Erythroblast (primary cell): Measurements from ENCODE around the gene RAD51B.

Experiments
- DNase-seq, 2 experiments: peaks; one replicate each; lab custom pipeline; 2025; lab: John Stamatoyannopoulos, UW
- GATA1 ChIP-seq: IDR thresholded peaks from 2 replicates; pipeline ENCODE4 v1.6.1; 2011; ENCODE audit warnings: low read depth, mild to moderate bottlenecking, control low read depth, low read length, moderate library complexity
- POLR2A ChIP-seq: IDR thresholded peaks from 2 replicates; pipeline ENCODE4 v1.6.1; 2011; ENCODE audit warnings: mild to moderate bottlenecking, low read length

RAD51B gene

DNA sequence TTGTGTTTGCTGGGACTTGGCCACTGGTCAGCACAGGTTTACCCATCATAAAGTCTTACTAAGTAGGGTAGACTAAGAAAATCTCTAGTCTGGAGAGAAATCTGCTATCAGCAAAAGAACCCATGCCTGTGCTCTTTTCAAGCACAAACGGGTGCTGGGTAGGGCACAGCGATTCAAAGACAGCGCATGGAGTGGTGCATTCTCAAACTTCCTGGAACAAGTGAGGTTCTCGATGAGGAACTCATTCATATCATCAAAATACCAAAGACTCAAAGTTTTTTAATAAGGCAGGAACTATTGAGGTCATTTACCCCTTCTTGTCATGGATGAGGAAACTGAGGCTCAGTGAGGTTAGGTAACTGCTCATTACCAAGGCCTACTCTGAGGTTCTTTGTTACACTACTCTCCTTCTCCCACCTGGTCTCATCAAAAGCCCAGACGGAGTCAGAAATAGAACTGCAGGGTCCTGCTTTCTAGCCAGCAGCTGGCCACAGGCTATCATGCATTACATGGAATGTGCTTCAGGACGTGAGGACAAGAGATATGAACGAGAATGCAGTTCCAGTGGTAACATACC lies 583.0 kb downstream of the RAD51B start:
- no peak for TF ChIP-seq POLR2A

GRCh38 chr14:68403191-68404145 lies 583.9 kb downstream of the RAD51B start:
- TF ChIP-seq POLR2A (no peak), GATA1 (no peak)
- no peak for DNase-seq

More for the DNA sequence above, 583.0 kb downstream of the RAD51B start:
- DNase-seq: no peak

DNA sequence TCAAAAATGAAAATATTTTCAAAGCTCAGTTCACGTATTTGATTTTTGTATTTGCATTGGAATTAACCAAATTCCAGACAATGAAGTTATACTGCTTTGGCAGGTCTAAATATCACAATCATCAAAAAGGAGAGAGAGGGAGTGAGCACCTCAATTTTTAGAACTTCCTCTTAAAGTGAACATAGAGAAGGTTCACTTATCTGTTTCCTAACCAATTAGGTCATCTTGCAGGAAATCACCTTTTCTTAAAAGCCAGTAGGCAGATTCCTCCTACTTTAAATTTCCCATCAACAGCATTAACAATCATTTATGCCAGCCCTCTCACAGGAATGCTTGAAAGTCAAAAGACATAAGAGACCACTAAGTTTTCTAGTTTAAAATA lies 584.6 kb downstream of the RAD51B start:
- TF ChIP-seq POLR2A (no peak), GATA1 (no peak)
- DNase-seq: no peak

GRCh38 chr14:68404652-68405183 lies 585.1 kb downstream of the RAD51B start:
- TF ChIP-seq GATA1 (no peak), POLR2A (no peak)
- peak; percentile 29 to 72 for DNase-seq

DNA sequence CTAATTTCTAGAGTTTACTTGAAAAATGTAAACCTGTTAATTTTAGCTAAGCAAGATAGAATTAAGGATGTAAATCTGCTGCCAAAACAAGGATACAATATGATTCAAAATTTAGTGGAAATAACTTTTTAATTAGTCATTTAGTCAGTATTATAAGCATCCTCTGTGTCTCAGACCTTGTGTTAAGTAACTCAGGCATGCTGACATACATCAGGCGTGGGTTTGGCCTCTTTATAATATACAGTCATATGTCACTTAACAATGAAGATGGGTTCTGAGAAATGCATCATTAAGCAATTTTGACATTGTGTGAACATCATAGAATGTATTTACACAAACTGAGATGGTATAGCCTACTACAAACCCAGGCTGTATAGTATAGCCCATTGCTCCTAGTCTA lies 586.4 kb downstream of the RAD51B start:
- TF ChIP-seq POLR2A (no peak), GATA1 (no peak)
- DNase-seq: no peak

- no peak for DNase-seq
- TF ChIP-seq POLR2A: no peak
- no peak for TF ChIP-seq GATA1
These were observed 587.7 kb downstream of the RAD51B start for GRCh38 chr14:68407285-68407684.

DNA sequence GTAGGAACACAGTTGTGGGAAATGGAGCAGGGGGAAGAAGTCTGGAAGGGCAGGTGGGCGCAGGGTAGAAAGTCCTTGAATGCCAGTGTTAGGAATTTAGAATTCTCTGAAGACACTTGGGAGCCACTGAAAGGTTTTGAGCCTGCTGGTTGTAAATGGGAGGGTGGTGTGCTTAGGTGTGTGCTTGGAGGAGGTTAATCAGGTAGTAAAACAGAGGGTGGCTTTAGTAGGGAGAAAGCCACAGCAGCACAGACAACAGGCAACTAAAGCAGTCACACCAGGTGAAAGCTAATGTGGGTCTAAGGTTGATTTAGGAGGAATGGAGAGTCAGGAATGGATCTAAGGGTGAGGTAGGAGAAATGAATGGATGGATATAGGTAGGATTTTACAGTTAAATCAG lies 588.2 kb downstream of the RAD51B start:
- TF ChIP-seq POLR2A (no peak), GATA1 (no peak)
- DNase-seq: no peak

- peak in 1 of 2 experiments; percentile 23 for DNase-seq
- no peak for TF ChIP-seq GATA1
- no peak for TF ChIP-seq POLR2A
These were observed 589.1 kb downstream of the RAD51B start for GRCh38 chr14:68408680-68409079.

DNA sequence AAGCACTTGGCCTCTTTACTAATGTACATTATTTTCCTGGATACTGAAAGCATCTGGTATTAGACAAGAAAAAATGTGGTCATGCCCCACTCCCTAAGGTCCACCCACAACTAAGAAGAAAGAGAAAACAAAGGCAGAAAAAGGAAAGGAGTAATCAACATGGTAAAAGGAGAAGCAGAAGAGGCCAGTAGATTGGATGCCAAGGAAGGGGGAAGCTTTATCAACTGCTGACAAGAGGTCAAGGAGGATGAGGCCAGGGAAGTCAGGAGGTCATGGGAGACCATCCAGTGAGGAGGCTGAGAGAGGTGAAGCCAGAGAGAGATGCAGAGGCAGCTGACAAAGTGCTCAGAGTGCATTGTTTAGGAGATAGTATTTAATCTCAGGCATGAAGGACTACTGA lies 589.8 kb downstream of the RAD51B start:
- TF ChIP-seq POLR2A (no peak), GATA1 (no peak)
- DNase-seq: no peak

DNA sequence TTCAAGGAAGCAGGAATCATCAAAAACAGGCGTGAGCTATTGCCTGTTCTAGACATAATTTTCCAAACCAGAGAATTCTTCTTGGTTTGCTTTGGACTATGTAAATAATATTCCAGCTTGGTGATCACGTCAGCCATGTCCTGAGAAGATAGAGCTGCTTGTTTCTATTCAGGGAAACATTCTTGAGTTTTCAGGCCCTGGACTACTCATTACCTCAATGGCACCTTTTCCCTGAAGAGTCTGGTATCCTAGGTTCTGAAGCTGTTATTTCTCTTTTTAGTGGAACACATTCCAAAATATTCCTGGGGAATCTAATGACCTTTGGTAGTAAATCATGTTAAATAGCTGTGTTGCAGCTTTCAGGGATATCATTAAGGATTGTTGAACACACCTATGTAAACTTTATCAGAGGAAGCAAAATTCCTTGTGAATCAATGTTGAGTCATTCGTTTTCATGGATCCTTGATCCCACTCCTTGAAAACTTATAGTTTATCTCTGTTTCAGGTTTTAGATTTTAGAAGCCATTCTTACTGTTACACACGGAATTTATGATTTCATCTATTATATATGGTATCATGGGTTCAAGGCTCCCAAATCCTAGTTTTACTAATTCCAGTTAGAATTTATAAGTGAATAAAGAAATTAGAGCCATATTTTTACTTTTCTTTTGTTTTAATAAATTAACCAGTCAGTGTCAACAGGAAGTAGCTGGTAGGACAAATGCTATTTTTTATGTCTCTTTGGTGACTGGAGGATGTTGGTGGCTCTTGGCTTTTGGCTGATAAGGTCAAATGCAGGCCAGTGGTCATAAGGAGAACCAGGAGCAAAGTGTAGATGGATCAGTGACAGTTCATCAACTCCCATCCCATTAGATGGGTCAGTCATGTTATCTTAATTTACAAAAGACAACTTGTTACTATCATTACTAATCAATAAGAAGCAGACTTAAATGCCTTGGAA lies 593.2 kb downstream of the RAD51B start:
- DNase-seq: peak; percentile 16 to 21
- TF ChIP-seq POLR2A: no peak
- no peak for TF ChIP-seq GATA1

DNA sequence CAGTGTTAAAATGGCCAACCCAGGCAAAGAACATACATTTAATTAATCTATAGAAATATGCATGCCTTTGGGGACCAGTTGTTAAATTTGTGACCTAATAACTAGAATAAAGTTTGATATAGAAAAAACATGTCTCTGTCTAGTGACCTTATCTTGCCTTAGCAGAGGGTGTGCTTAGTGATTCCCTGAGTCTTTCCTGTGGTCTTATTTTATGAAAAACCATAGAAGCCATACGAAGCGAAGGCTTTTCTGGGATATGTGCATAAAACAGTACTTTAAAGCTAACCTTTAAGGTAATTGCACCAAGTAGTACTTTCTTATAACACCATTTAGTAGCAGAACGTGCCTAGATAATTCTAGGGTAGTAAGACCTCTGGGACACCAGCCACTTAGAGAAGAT lies 593.9 kb downstream of the RAD51B start:
- peak; percentile 16 to 43 for DNase-seq
- TF ChIP-seq POLR2A (no peak), GATA1 (no peak)

DNA sequence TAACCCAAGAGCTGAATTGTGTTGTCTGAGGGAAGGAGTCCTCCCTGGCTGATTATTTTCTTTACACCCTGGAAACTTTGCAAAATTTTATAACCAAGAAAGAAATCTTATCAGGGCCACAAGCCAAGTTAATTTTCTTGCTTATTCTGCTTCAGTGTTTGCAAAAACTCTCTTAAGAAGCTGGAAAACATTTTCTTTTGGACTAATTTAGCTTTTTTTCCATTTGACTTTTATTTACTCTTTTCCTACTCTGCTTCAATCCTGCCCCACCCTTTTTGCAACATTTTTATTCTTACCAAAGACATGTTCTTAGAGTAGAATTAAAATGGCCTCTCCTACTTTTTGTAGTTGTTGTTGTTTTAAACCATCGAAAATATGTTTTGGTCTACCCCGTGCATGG lies 594.5 kb downstream of the RAD51B start:
- TF ChIP-seq POLR2A (no peak), GATA1 (no peak)
- no peak for DNase-seq

GRCh38 chr14:68416171-68416570 lies 596.6 kb downstream of the RAD51B start:
- TF ChIP-seq GATA1: no peak
- TF ChIP-seq POLR2A: no peak
- no peak for DNase-seq
